Smooth muscle cell (in vitro differentiated cells): Measurements from ENCODE around the gene ZDHHC11B. TPM values are rescaled to one million over a fixed set of nuclear protein-coding genes. Genes with fewer than 3 reads are reported as not detected.
"Not testable (repeated sequence)": the region's sequence is repeated elsewhere in the genome, so short reads cannot be mapped to it uniquely, and the experiment has no call there.

Experiments used
- DNase-seq: peaks from one replicate; lab custom pipeline; 2025; ENCODE audit not compliant: unreplicated experiment; lab: John Stamatoyannopoulos, UW
- H2AFZ ChIP-seq: fragments of 200-600 bp; sonication (generic); 2 replicates; pipeline ENCODE4 v1.6.0; 2016; ENCODE audit warnings: antibody characterized with exemption, low read depth, mild to moderate bottlenecking
- H3F3A ChIP-seq: fragments of 200-600 bp; sonication (generic); 2 replicates; pipeline ENCODE4 v1.6.0; 2017; ENCODE audit warnings: antibody characterized with exemption, low read depth
- H3K27ac ChIP-seq: fragments of 200-600 bp; sonication (generic); 2 replicates; pipeline ENCODE4 v1.5.1; 2016; ENCODE audit warnings: low read depth, mild to moderate bottlenecking
- H3K27me3 ChIP-seq: fragments of 200-600 bp; sonication (generic); 2 replicates; pipeline ENCODE4 v1.6.1; 2016; ENCODE audit warnings: low read depth, mild to moderate bottlenecking
- H3K36me3 ChIP-seq: fragments of 200-600 bp; sonication (generic); 2 replicates; pipeline ENCODE4 v1.5.1; 2016; ENCODE audit warnings: low read depth
- H3K4me1 ChIP-seq: fragments of 200-600 bp; sonication (generic); 2 replicates; pipeline ENCODE4 v1.5.1; 2016; ENCODE audit warnings: low read depth
- H3K4me2 ChIP-seq: fragments of 200-600 bp; sonication (generic); 2 replicates; pipeline ENCODE4 v1.6.0; 2016; ENCODE audit warnings: mild to moderate bottlenecking
- H3K4me3 ChIP-seq: fragments of 200-600 bp; sonication (generic); 2 replicates; pipeline ENCODE4 v1.5.1; 2016; ENCODE audit warnings: mild to moderate bottlenecking
- H3K79me2 ChIP-seq: fragments of 200-600 bp; sonication (generic); 2 replicates; pipeline ENCODE4 v1.6.0; 2016; ENCODE audit warnings: low read depth, mild to moderate bottlenecking
- H3K9ac ChIP-seq: fragments of 200-600 bp; sonication (generic); 2 replicates; pipeline ENCODE4 v1.6.0; 2016; ENCODE audit warnings: low read depth
- H3K9me3 ChIP-seq: fragments of 200-600 bp; sonication (generic); replicated peaks from 2 replicates; pipeline ENCODE4 v1.5.1; 2016; ENCODE audit warnings: low read depth
- H4K20me1 ChIP-seq: fragments of 200-600 bp; sonication (generic); 2 replicates; pipeline ENCODE4 v1.6.0; 2016; ENCODE audit warnings: low read depth
- WGBS: methylation state at CpG from one replicate; pipeline ENCODE4 v1.1.7; 2016; ENCODE audit warnings: low lambda C conversion rate; 5-methylcytosine and 5-hydroxymethylcytosine counted together
- polyA plus RNA-seq: library from polyadenylated mRNA; unstranded; fragments of >200 nt; fragmentation: Nextera tagmentation; extraction: Ambion mirVana; gene quantifications from 2 replicates; pipeline ENCODE4 v1.2.1, GENCODE V29; 2016
- total RNA-seq: library from RNA; depleted of rRNA; stranded (reverse); fragments of >200 nt; gene quantifications from 2 replicates; pipeline ENCODE4 v1.2.3, GENCODE V29; 2014
- TF ChIP-seq, protein P1 (sequence below): fragments of 200-600 bp; sonication (generic); IDR thresholded peaks from 2 replicates; pipeline ENCODE4 v1.5.1; 2017; ENCODE audit warnings: borderline replicate concordance, mild to moderate bottlenecking, antibody characterized with exemption; ENCODE audit not compliant: insufficient read depth, poor library complexity, severe bottlenecking

The ZDHHC11B gene
- total and polyA plus RNA-seq, 2 experiments from 2014 or later: not detected

- H3K27ac ChIP-seq, H3K9ac ChIP-seq, H3K9me3 ChIP-seq, H3K27me3 ChIP-seq, H3K4me2 ChIP-seq, H3K36me3 ChIP-seq, H3K4me3 ChIP-seq, DNase-seq, H3F3A ChIP-seq, H3K4me1 ChIP-seq, H3K79me2 ChIP-seq, H4K20me1 ChIP-seq, H2AFZ ChIP-seq: not testable (repeated sequence)
- WGBS: 97% methylated on average over 4 of the region's 6 CpGs
Measured at GRCh38 chr5:778421-778820, 6.1 kb downstream of the ZDHHC11B start.

GRCh38 chr5:777756-778161 is 6.8 kb downstream of the ZDHHC11B start:
- Histone ChIP-seq H3K27me3 (no peaks in the 10 kb centered on the region), H3K79me2 (no peaks in the 10 kb centered on the region), H4K20me1 (no peaks in the 10 kb centered on the region), H3K9ac (no peak overlapping the region), H3K4me3 (no peak overlapping the region), H3K4me1 (no peaks in the 10 kb centered on the region), H3K36me3 (no peaks in the 10 kb centered on the region), H3K9me3 (no peaks in the 10 kb centered on the region), H3K4me2 (no peak overlapping the region), H3K27ac (no peak overlapping the region), H3F3A (no peaks in the 10 kb centered on the region), H2AFZ (no peak overlapping the region)
- 94% methylated on average over 31 of the region's 36 CpGs for WGBS
- DNase-seq: no peak
- TF ChIP-seq, protein P1, sequence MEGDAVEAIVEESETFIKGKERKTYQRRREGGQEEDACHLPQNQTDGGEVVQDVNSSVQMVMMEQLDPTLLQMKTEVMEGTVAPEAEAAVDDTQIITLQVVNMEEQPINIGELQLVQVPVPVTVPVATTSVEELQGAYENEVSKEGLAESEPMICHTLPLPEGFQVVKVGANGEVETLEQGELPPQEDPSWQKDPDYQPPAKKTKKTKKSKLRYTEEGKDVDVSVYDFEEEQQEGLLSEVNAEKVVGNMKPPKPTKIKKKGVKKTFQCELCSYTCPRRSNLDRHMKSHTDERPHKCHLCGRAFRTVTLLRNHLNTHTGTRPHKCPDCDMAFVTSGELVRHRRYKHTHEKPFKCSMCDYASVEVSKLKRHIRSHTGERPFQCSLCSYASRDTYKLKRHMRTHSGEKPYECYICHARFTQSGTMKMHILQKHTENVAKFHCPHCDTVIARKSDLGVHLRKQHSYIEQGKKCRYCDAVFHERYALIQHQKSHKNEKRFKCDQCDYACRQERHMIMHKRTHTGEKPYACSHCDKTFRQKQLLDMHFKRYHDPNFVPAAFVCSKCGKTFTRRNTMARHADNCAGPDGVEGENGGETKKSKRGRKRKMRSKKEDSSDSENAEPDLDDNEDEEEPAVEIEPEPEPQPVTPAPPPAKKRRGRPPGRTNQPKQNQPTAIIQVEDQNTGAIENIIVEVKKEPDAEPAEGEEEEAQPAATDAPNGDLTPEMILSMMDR: no peak

DNA sequence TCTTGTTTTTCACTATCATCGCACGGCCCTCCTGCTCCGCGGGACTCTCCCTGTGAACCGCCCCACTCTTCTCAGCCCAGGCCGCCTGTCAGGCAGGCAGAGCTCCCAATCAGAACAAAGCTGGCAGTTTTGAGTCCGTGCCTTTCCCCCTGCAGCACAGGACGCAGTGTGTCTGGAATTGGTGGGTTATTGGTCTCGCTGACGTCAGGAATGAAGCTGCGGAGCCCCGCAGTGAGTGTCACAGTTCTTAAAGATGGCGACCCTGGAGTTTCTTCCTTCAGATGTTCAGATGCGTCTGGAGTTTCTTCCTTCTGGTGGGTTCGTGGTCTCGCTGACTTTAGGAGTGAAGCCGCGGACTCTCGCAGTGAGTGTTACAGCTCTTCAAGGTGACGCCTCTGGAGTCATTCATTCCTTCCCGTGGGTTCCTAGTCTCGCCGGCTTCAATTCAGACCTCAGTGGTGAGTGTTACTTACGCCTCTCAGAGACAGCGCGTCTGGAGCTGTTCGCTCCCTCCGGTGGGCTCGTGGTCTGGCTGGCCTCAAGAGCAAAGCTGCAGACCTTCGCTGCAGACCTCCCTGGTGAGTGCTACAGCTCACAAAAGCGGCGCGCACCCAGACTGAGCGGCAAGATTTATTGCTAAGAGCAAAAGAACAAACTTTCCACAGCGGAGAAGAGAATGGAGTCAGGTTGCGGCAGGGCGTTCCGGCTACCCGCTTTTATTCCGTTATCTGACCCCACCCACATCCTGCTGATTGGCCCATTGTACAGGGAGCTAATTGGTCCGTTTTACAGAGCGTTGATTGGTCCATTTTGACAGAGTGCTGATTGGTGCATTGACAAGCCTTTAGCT is 7.4 kb downstream of the ZDHHC11B start:
- Histone ChIP-seq H3K79me2 (no peaks in the 10 kb centered on the region), H4K20me1 (no peaks in the 10 kb centered on the region), H3K27ac (no peak overlapping the region), H3K36me3 (no peaks in the 10 kb centered on the region), H3K4me2 (no peak overlapping the region), H3K9ac (no peak overlapping the region), H3K4me1 (no peaks in the 10 kb centered on the region), H3F3A (no peaks in the 10 kb centered on the region), H3K4me3 (no peak overlapping the region), H2AFZ (no peak overlapping the region), H3K9me3 (no peaks in the 10 kb centered on the region), H3K27me3 (no peaks in the 10 kb centered on the region)
- TF ChIP-seq, protein P1: no peak
- WGBS: 91% methylated on average over 42 of the region's 42 CpGs
- DNase-seq: no peak

- DNase-seq: no peak
- no peak overlapping the region for H3K4me2 ChIP-seq
- 91% methylated on average over 20 of the region's 20 CpGs for WGBS
- no peaks in the 10 kb centered on the region for H3F3A ChIP-seq
- no peak overlapping the region for H3K4me3 ChIP-seq
- no peaks in the 10 kb centered on the region for H3K4me1 ChIP-seq
- H3K9ac ChIP-seq: no peak overlapping the region
- no peaks in the 10 kb centered on the region for H3K79me2 ChIP-seq
- H4K20me1 ChIP-seq: no peaks in the 10 kb centered on the region
- TF ChIP-seq, protein P1: no peak
- no peaks in the 10 kb centered on the region for H3K27me3 ChIP-seq
- no peaks in the 10 kb centered on the region for H3K36me3 ChIP-seq
- H3K9me3 ChIP-seq: no peaks in the 10 kb centered on the region
- H3K27ac ChIP-seq: no peak overlapping the region
- no peak overlapping the region for H2AFZ ChIP-seq
Measured at GRCh38 chr5:775961-776861, 8.3 kb downstream of the ZDHHC11B start.

DNA sequence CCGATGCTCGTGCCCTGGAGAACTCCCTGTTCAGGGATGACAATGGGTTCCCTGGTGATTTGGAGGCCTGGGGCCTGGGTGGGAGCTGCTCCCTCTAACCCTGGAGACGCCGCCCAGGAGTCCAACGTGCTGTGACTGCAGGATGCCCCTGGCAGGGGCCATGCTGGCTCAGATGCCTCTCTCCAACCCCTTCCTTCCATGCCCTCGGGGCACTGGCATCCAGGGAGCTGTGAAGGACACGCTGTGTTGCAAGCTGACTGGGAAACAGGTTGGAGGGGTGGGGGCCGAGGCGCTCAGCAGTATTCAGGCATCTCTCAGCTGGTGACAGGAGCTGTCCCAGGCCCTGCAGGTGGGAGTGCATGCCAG is 9.0 kb downstream of the ZDHHC11B start:
- H3K9me3 ChIP-seq, H3K4me3 ChIP-seq, H2AFZ ChIP-seq, H3K4me1 ChIP-seq, H3F3A ChIP-seq, H3K36me3 ChIP-seq, H3K79me2 ChIP-seq, H3K27ac ChIP-seq, H3K9ac ChIP-seq, DNase-seq, H4K20me1 ChIP-seq, H3K4me2 ChIP-seq, H3K27me3 ChIP-seq: not testable (repeated sequence)
- 87% methylated on average over 9 of the region's 9 CpGs for WGBS
